Left lung (tissue), 10 donors: ENCODE results near the gene AMBRA1. TPM values are rescaled to one million over a fixed set of nuclear protein-coding genes. Genes with fewer than 3 reads are reported as not detected.

Source experiments
- ATAC-seq: fragments of 200-7000 bp; cut with Tn5 transposase; one replicate; pipeline ENCODE4 v1.9.1; 2020; ENCODE audit warnings: moderate library complexity
- DNase-seq, 4 donors: peaks; one replicate each; pipeline ENCODE4 v3.0.0-alpha.2; 2013 to 2020
- H3K27ac ChIP-seq, 2 donors: fragments of 200-600 bp; sonication (generic) in 1 of 2; one replicate each; pipeline versions ENCODE4 v1.5.0 to v1.8.0; 2020 to 2021
- H3K27me3 ChIP-seq, 2 donors: fragments of 200-600 bp; sonication (generic) in 1 of 2; one replicate each; pipeline versions ENCODE4 v1.5.0 to v1.8.0; 2020 to 2021
- H3K36me3 ChIP-seq, 2 donors: fragments of 200-600 bp; sonication (generic) in 1 of 2; one replicate each; pipeline versions ENCODE4 v1.5.0 to v1.8.0; 2020 to 2021
- H3K4me1 ChIP-seq, 2 donors: fragments of 200-600 bp; one replicate each; pipeline ENCODE4 v1.8.0; 2021
- H3K4me3 ChIP-seq, 2 donors: fragments of 200-600 bp; sonication (generic) in 1 of 2; one replicate each; pipeline versions ENCODE4 v1.5.0 to v1.8.0; 2020 to 2021; ENCODE audit warnings: mild to moderate bottlenecking in 1 of 2
- H3K9me3 ChIP-seq, 2 donors: fragments of 200-600 bp; sonication (generic) in 1 of 2; one replicate each; pipeline versions ENCODE4 v1.5.0 to v1.8.0; 2020 to 2021
- CTCF ChIP-seq, 2 donors: fragments of 200-600 bp; sonication (generic) in 1 of 2; IDR thresholded peaks; one replicate each; pipeline versions ENCODE4 v1.5.0 to v1.8.0; 2021; ENCODE audit warnings: antibody characterized with exemption in 2 of 2
- intact Hi-C, 2 donors: fragments of 100-400 bp; cut with DNase I; formaldehyde crosslinking; loops; one replicate each; pipeline versions ENCODE4 v1.11.2 to v1.14.2; 2022
- polyA plus RNA-seq, 6 donors: library from polyadenylated mRNA; unstranded; fragments of 120-200 nt; gene quantifications; one replicate each; pipeline ENCODE4 v1.2.1, GENCODE V29; 2013; ENCODE audit not compliant: insufficient read length in 6 of 6
- total RNA-seq, 2 donors: library from RNA; stranded (reverse); fragmentation: NEBNext Ultra II Directional; extraction: Animal tissue kit (Norgen Biotek cat#: 25700); gene quantifications; one replicate each; pipeline ENCODE4 v1.2.1, GENCODE V29; 2021
- donor health status: DM: no; HTN: yes; CAD: no.
- donor health status: DM: no; HTN: no; CAD: no.

Gene AMBRA1
- total and polyA plus RNA-seq, 8 donors, result 20.4 to 28.2 (median 23.7) TPM

- intact Hi-C loops, result no loop called here
- DNase-seq (peak in 1 of 4 donors; percentile 76), ATAC-seq (no peak)
- Histone ChIP-seq H3K27ac (no peak overlapping the region), H3K9me3 (no peaks in the 10 kb centered on the region), H3K36me3 (peaks cover 0 to 5% of the 10 kb centered on the region in 2 donors), H3K27me3 (peaks cover 48 to 79% of the 10 kb centered on the region in 2 donors), H3K4me3 (peak overlapping the region in 1 of 2 donors; percentile 34), H3K4me1 (peaks cover 20 to 45% of the 10 kb centered on the region in 2 donors)
- TF ChIP-seq CTCF (IDR thresholded peaks at IDR 0.05), result no peak
Observed at GRCh38 chr11:46391186-46391577, 202.6 kb downstream of the AMBRA1 start.

- peaks cover 20 to 45% of the 10 kb centered on the region in 2 donors for H3K4me1 ChIP-seq
- DNase-seq, result no peak
- TF ChIP-seq CTCF (IDR thresholded peaks at IDR 0.05), result no peak
- intact Hi-C loops, result no loop called here
- H3K4me3 ChIP-seq, result no peak overlapping the region
- peaks cover 48 to 85% of the 10 kb centered on the region in 2 donors for H3K27me3 ChIP-seq
- H3K27ac ChIP-seq, result no peak overlapping the region
- no peaks in the 10 kb centered on the region for H3K36me3 ChIP-seq
- no peak for ATAC-seq
- H3K9me3 ChIP-seq, result no peaks in the 10 kb centered on the region
Observed at GRCh38 chr11:46390331-46391171, 203.3 kb downstream of the AMBRA1 start.

GRCh38 chr11:46389450-46390330 is 204.1 kb downstream of the AMBRA1 start:
- H3K27ac ChIP-seq, result no peak overlapping the region
- ATAC-seq (peak; percentile 81), DNase-seq (peak in 3 of 4 donors; percentile 68 to 93 (median 74))
- H3K36me3 ChIP-seq, result no peaks in the 10 kb centered on the region
- peaks cover 48 to 93% of the 10 kb centered on the region in 2 donors for H3K27me3 ChIP-seq
- no peaks in the 10 kb centered on the region for H3K9me3 ChIP-seq
- peaks cover 20 to 45% of the 10 kb centered on the region in 2 donors for H3K4me1 ChIP-seq
- TF ChIP-seq CTCF (IDR thresholded peaks at IDR 0.05), result peak; percentile 80 to 81
- intact Hi-C loops, result loop anchor here in 1 of 2 donors (5.0 kb wide), 1 partner anchor 148 kb away; no protein-coding TSS in a partner anchor
- H3K4me3 ChIP-seq, result peak overlapping the region; percentile 18 to 27

GRCh38 chr11:46388619-46389449 is 205.0 kb downstream of the AMBRA1 start:
- TF ChIP-seq CTCF (IDR thresholded peaks at IDR 0.05), result no peak
- H3K4me3 ChIP-seq, result no peak overlapping the region
- H3K27ac ChIP-seq, result no peak overlapping the region
- H3K27me3 ChIP-seq, result peaks cover 48 to 90% of the 10 kb centered on the region in 2 donors
- H3K36me3 ChIP-seq, result no peaks in the 10 kb centered on the region
- intact Hi-C loops, result loop anchor here in 1 of 2 donors (5.0 kb wide), 1 partner anchor 148 kb away; no protein-coding TSS in a partner anchor
- H3K9me3 ChIP-seq, result no peaks in the 10 kb centered on the region
- ATAC-seq (no peak), DNase-seq (no peak)
- peaks cover 20 to 45% of the 10 kb centered on the region in 2 donors for H3K4me1 ChIP-seq
